Stimulated activated CD4-positive, alpha-beta T cell treated with anti-CD3 and anti-CD28 coated beads, Interleukin-1b, Interleukin-23, amount 100 ng/mL, for 1 hour (primary cell): ENCODE results near the gene MGLL.

Experiments used
- DNase-seq, 2 donors: peaks; one replicate each; pipeline ENCODE4 v3.0.0-alpha.2; 2020; ENCODE audit warnings: low read depth in 2 of 2

Gene MGLL

GRCh38 chr3:127789990-127790881, 32.1 kb downstream of the MGLL start:
- DNase-seq: no peak

GRCh38 chr3:127789051-127789450, 33.3 kb downstream of the MGLL start:
- DNase-seq: no peak

- no peak for DNase-seq
Measured at GRCh38 chr3:127788451-127788909, 33.8 kb downstream of the MGLL start.

- no peak for DNase-seq
Measured at GRCh38 chr3:127787571-127788365, 34.5 kb downstream of the MGLL start.

- no peak for DNase-seq
Measured at GRCh38 chr3:127787071-127787490, 35.2 kb downstream of the MGLL start.

GRCh38 chr3:127786353-127787070, 35.8 kb downstream of the MGLL start:
- DNase-seq: no peak

- DNase-seq: no peak
Measured at GRCh38 chr3:127785711-127786265, 36.5 kb downstream of the MGLL start.

GRCh38 chr3:127784865-127785710, 37.2 kb downstream of the MGLL start:
- no peak for DNase-seq

GRCh38 chr3:127784283-127784682, 38.0 kb downstream of the MGLL start:
- DNase-seq: no peak

GRCh38 chr3:127783642-127784160, 38.6 kb downstream of the MGLL start:
- no peak for DNase-seq

GRCh38 chr3:127783166-127783565, 39.1 kb downstream of the MGLL start:
- no peak for DNase-seq

GRCh38 chr3:127781411-127782001, 40.8 kb downstream of the MGLL start:
- no peak for DNase-seq

GRCh38 chr3:127780536-127781400, 41.5 kb downstream of the MGLL start:
- no peak for DNase-seq

- DNase-seq: no peak
Measured at GRCh38 chr3:127779747-127780146, 42.6 kb downstream of the MGLL start.

GRCh38 chr3:127777921-127778656, 44.2 kb downstream of the MGLL start:
- DNase-seq: no peak

- DNase-seq: no peak
Measured at GRCh38 chr3:127777332-127777731, 45.0 kb downstream of the MGLL start.

GRCh38 chr3:127776347-127776746, 46.0 kb downstream of the MGLL start:
- DNase-seq: no peak

GRCh38 chr3:127775398-127776109, 46.8 kb downstream of the MGLL start:
- no peak for DNase-seq
